ENCODE results near the gene RAI1. TPM values are rescaled to one million over a fixed set of nuclear protein-coding genes. Genes with fewer than 3 reads are reported as not detected.
A peak's percentile ranks its signal among the peaks of the same experiment; 100 is the strongest.

The RAI1 gene
- total RNA-seq, 2 experiments from 2014 or later, result 17.1 to 49.4 TPM

GRCh38 chr17:17698869-17699351, 17.7 kb downstream of the RAI1 start:
- peak overlapping the region; percentile 11; the same call in 1 of the 2 replicates for H3K4me2 ChIP-seq (ENCODE audit: low read length)

DNA sequence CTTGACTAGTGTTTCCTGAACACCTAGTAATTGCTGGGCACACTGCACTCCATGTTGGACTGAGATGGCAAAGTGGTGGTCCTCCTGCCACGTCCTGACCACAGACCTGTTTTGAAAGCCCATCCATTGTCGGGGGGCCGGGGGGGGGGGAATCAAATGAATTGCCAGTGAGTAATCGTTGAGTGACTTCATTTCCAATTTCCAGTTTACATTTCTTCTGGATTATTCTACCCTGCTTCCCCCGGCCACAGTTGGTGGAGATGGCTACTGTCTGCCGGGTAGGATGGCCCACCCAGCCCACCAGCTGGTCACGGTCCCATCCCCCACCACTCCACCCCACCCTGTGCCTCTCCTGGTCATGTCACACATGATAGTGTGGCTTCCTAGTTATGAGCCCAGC, 18.2 kb downstream of the RAI1 start:
- H3K36me3 ChIP-seq (ENCODE audit: insufficient read depth, low read length), result peaks cover 4% of the 10 kb centered on the region; the same call in 1 of the 2 replicates
- no peak overlapping the region for H2AFZ ChIP-seq (ENCODE audit: low read length)
- H3K9me3 ChIP-seq (ENCODE audit: low read length), result no peaks in the 10 kb centered on the region
- H3K4me3 ChIP-seq (ENCODE audit: low read depth, low read length, poor library complexity, severe bottlenecking), result no peak overlapping the region
- BruUV-seq (replicated peaks), result no TSS peak
- TF ChIP-seq, protein P1, sequence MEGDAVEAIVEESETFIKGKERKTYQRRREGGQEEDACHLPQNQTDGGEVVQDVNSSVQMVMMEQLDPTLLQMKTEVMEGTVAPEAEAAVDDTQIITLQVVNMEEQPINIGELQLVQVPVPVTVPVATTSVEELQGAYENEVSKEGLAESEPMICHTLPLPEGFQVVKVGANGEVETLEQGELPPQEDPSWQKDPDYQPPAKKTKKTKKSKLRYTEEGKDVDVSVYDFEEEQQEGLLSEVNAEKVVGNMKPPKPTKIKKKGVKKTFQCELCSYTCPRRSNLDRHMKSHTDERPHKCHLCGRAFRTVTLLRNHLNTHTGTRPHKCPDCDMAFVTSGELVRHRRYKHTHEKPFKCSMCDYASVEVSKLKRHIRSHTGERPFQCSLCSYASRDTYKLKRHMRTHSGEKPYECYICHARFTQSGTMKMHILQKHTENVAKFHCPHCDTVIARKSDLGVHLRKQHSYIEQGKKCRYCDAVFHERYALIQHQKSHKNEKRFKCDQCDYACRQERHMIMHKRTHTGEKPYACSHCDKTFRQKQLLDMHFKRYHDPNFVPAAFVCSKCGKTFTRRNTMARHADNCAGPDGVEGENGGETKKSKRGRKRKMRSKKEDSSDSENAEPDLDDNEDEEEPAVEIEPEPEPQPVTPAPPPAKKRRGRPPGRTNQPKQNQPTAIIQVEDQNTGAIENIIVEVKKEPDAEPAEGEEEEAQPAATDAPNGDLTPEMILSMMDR (conservative IDR thresholded peaks at IDR 0.05; ENCODE audit: low read length), result no peak
- no peak for TF ChIP-seq EZH2phosphoT487 (IDR thresholded peaks at IDR 0.05; ENCODE audit: borderline replicate concordance, low read depth, low read length)
- H3K4me2 ChIP-seq (ENCODE audit: low read length), result no peak overlapping the region
- H3K9me2 ChIP-seq (ENCODE audit: insufficient read depth, low read length), result no peaks in the 10 kb centered on the region
- CTCF ChIA-PET (ENCODE audit: unreplicated experiment), result no interaction called here
- peaks cover 51% of the 10 kb centered on the region for H3K4me1 ChIP-seq (ENCODE audit: insufficient read depth, low read length, poor library complexity, severe bottlenecking)
- 0 out of 2 replicates have a peak, but pooled peaks cover 5% of the 10 kb centered on the region for H4K20me1 ChIP-seq (ENCODE audit: insufficient read depth, low read length)
- intact Hi-C loops (cut with micrococcal nuclease; ENCODE audit: unreplicated experiment), result no loop called here
- no peak overlapping the region for H3K27ac ChIP-seq (ENCODE audit: low read depth, low read length, poor library complexity, severe bottlenecking)
- no peak for DNase-seq (ENCODE audit: low spot score)
- H3K79me2 ChIP-seq (ENCODE audit: insufficient read depth, low read depth, low read length), result peaks cover 46% of the 10 kb centered on the region; the same call in 1 of the 2 replicates
- POLR2A ChIA-PET, result no interaction called here

More at GRCh38 chr17:17698869-17699351, 17.7 kb downstream of the RAI1 start:
- no peak overlapping the region for H3K4me3 ChIP-seq (ENCODE audit: low read depth, low read length, poor library complexity, severe bottlenecking)
- no peaks in the 10 kb centered on the region for H3K36me3 ChIP-seq (ENCODE audit: insufficient read depth, low read length)
- no peak overlapping the region for H3K27ac ChIP-seq (ENCODE audit: low read depth, low read length, poor library complexity, severe bottlenecking)
- no peak for TF ChIP-seq EZH2phosphoT487 (IDR thresholded peaks at IDR 0.05; ENCODE audit: borderline replicate concordance, low read depth, low read length)
- TF ChIP-seq, protein P1 (conservative IDR thresholded peaks at IDR 0.05; ENCODE audit: low read length), result no peak
- intact Hi-C loops (cut with micrococcal nuclease; ENCODE audit: unreplicated experiment), result no loop called here
- no TSS peak for BruUV-seq (replicated peaks)
- ChIA-PET POLR2A (no interaction called here), CTCF (ENCODE audit: unreplicated experiment) (no interaction called here)
- H3K79me2 ChIP-seq (ENCODE audit: insufficient read depth, low read depth, low read length), result peaks cover 46% of the 10 kb centered on the region; the same call in 1 of the 2 replicates
- peaks cover 56% of the 10 kb centered on the region for H3K4me1 ChIP-seq (ENCODE audit: insufficient read depth, low read length, poor library complexity, severe bottlenecking)
- no peaks in the 10 kb centered on the region for H3K9me3 ChIP-seq (ENCODE audit: low read length)
- no peak for DNase-seq (ENCODE audit: low spot score)
- 0 out of 2 replicates have a peak, but pooled peaks cover 5% of the 10 kb centered on the region for H4K20me1 ChIP-seq (ENCODE audit: insufficient read depth, low read length)
- no peaks in the 10 kb centered on the region for H3K9me2 ChIP-seq (ENCODE audit: insufficient read depth, low read length)
- H2AFZ ChIP-seq (ENCODE audit: low read length), result no peak overlapping the region

DNA sequence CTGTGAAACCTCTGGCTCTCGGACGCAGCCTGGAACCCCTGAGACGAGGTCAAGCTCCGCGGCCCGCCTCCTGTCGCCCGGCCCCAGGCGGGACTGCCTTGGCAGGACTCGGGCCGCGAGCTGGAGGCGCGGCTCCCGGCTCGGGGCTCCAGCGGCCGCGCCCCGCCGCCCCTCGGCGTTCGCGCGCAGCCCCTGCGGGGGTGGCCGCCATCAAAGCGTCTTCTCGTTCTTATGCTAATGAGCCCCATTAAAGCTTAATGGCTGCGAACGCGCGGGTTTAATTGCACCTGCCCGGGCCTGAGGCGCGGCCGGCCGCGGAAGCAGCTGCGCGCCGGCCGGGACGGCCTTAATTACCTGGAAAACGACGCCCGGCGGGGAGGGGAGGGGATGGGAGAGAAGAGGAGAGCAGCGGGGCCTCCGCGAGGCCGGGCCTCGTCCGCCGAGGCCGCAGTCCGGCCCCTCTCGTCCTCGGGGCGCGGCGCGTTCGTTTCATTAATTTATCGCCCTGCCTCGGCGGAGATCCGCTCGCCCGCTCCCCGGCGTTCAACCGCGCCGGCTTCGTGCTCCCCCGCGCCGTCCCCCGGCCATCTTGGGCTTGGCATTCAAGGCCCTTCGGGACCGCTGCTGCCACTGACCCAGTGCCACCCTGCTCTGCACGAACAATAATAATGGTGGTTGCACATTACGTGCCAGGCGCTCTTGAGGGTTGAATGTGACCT, 19.2 kb downstream of the RAI1 start:
- TF ChIP-seq, protein P1 (conservative IDR thresholded peaks at IDR 0.05; ENCODE audit: low read length), result no peak
- no peak for TF ChIP-seq EZH2phosphoT487 (IDR thresholded peaks at IDR 0.05; ENCODE audit: borderline replicate concordance, low read depth, low read length)
- Histone ChIP-seq H3K4me1 (ENCODE audit: insufficient read depth, low read length, poor library complexity, severe bottlenecking) (peaks cover 46% of the 10 kb centered on the region), H2AFZ (ENCODE audit: low read length) (no peak overlapping the region), H4K20me1 (ENCODE audit: insufficient read depth, low read length) (0 out of 2 replicates have a peak, but pooled peaks cover 5% of the 10 kb centered on the region), H3K4me2 (ENCODE audit: low read length) (peak overlapping the region; percentile 43), H3K4me3 (ENCODE audit: low read depth, low read length, poor library complexity, severe bottlenecking) (peak overlapping the region; percentile 5), H3K27ac (ENCODE audit: low read depth, low read length, poor library complexity, severe bottlenecking) (no peak overlapping the region), H3K9me2 (ENCODE audit: insufficient read depth, low read length) (no peaks in the 10 kb centered on the region), H3K79me2 (ENCODE audit: insufficient read depth, low read depth, low read length) (peaks cover 38% of the 10 kb centered on the region; the same call in 1 of the 2 replicates), H3K36me3 (ENCODE audit: insufficient read depth, low read length) (peaks cover 10% of the 10 kb centered on the region; the same call in 1 of the 2 replicates), H3K9me3 (ENCODE audit: low read length) (no peaks in the 10 kb centered on the region)
- no peak for DNase-seq (ENCODE audit: low spot score)
- no TSS peak for BruUV-seq (replicated peaks)
- POLR2A ChIA-PET, result no interaction called here
- intact Hi-C loops (cut with micrococcal nuclease; ENCODE audit: unreplicated experiment), result no loop called here
- CTCF ChIA-PET (ENCODE audit: unreplicated experiment), result no interaction called here

Measured in OCI-LY7 (cell line).